HEK293T (cell line): ENCODE measurements around the gene HHLA2.

Experiments
- CTCF ChIA-PET: fragments of 350-600 bp; formaldehyde crosslinking; extraction: SDS; loops from one replicate; lab custom pipeline; 2021; ENCODE audit warnings: antibody characterized with exemption, inconsistent platforms; lab: Yijun Ruan, JAX
- POLR2A ChIA-PET: fragments of 350-600 bp; formaldehyde crosslinking; extraction: SDS; loops from one replicate; lab custom pipeline; 2020; ENCODE audit warnings: antibody characterized with exemption, inconsistent platforms; lab: Yijun Ruan, JAX
- DNase-seq: peaks from one replicate; pipeline ENCODE4 v3.0.0; 2012; ENCODE audit warnings: mixed read lengths; ENCODE audit errors: extremely low spot score
- ARNT ChIP-seq: fragments of 450-650 bp; IDR thresholded peaks from 2 replicates; pipeline ENCODE4 v1.6.1; 2017; ENCODE audit warnings: mild to moderate bottlenecking
- BHLHE40 ChIP-seq: fragments of 450-650 bp; IDR thresholded peaks from 2 replicates; pipeline ENCODE4 v1.6.1; 2016; ENCODE audit warnings: mild to moderate bottlenecking, moderate library complexity, borderline replicate concordance
- CTBP1 ChIP-seq: fragments of 450-650 bp; IDR thresholded peaks from 2 replicates; pipeline ENCODE4 v1.6.1; 2016; ENCODE audit warnings: borderline replicate concordance
- ELF4 ChIP-seq: fragments of 450-650 bp; IDR thresholded peaks from 2 replicates; pipeline ENCODE4 v1.6.1; 2017; ENCODE audit warnings: antibody characterized with exemption
- FOXA1 ChIP-seq: fragments of 450-650 bp; IDR thresholded peaks from 2 replicates; pipeline ENCODE4 v1.6.1; 2016; ENCODE audit warnings: mild to moderate bottlenecking
- FOXK2 ChIP-seq: fragments of 450-650 bp; IDR thresholded peaks from 2 replicates; pipeline ENCODE4 v1.6.1; 2016; ENCODE audit warnings: mild to moderate bottlenecking
- FOXM1 ChIP-seq: fragments of 450-650 bp; IDR thresholded peaks from 2 replicates; pipeline ENCODE4 v1.6.1; 2017; ENCODE audit warnings: mild to moderate bottlenecking, borderline replicate concordance
- HDGF ChIP-seq: fragments of 450-650 bp; IDR thresholded peaks from 2 replicates; pipeline ENCODE4 v1.6.1; 2017; ENCODE audit warnings: antibody characterized with exemption, borderline replicate concordance
- L3MBTL2 ChIP-seq: fragments of 450-650 bp; conservative IDR thresholded peaks from 2 replicates; pipeline ENCODE4 v1.6.1; 2016; ENCODE audit warnings: mild to moderate bottlenecking
- LEF1 ChIP-seq: fragments of 450-650 bp; IDR thresholded peaks from 2 replicates; pipeline ENCODE4 v1.6.1; 2017; ENCODE audit warnings: mild to moderate bottlenecking, borderline replicate concordance
- NFRKB ChIP-seq: fragments of 450-650 bp; IDR thresholded peaks from 2 replicates; pipeline ENCODE4 v1.6.1; 2016; ENCODE audit warnings: mild to moderate bottlenecking, moderate library complexity
- PKNOX1 ChIP-seq: fragments of 450-650 bp; IDR thresholded peaks from 2 replicates; pipeline ENCODE4 v1.6.1; 2016
- SP1 ChIP-seq: fragments of 450-650 bp; IDR thresholded peaks from 2 replicates; pipeline ENCODE4 v1.6.1; 2017
- SUZ12 ChIP-seq: fragments of 450-650 bp; IDR thresholded peaks from 2 replicates; pipeline ENCODE4 v1.6.1; 2016; ENCODE audit warnings: mild to moderate bottlenecking
- TARDBP ChIP-seq: fragments of 450-650 bp; IDR thresholded peaks from 2 replicates; pipeline ENCODE4 v1.6.1; 2016
- ZNF384 ChIP-seq: fragments of 450-650 bp; IDR thresholded peaks from 2 replicates; pipeline ENCODE4 v1.6.1; 2016

Gene HHLA2

GRCh38 chr3:108409800-108410178, 113.4 kb downstream of the HHLA2 start:
- no peak for TF ChIP-seq LEF1
- POLR2A ChIA-PET = no interaction called here
- DNase-seq = no peak
- CTCF ChIA-PET = no interaction called here

- POLR2A ChIA-PET = no interaction called here
- DNase-seq = no peak
- no peak for TF ChIP-seq NFRKB
- TF ChIP-seq CTBP1 = no peak
- no peak for TF ChIP-seq LEF1
- TF ChIP-seq FOXK2 = no peak
- no peak for TF ChIP-seq HDGF
- no peak for TF ChIP-seq FOXM1
- TF ChIP-seq BHLHE40 = no peak
- no peak for TF ChIP-seq SUZ12
- no peak for TF ChIP-seq FOXA1
- no peak for TF ChIP-seq ZNF384
- no peak for TF ChIP-seq ELF4
- no peak for TF ChIP-seq TARDBP
- no peak for TF ChIP-seq SP1
- no peak for TF ChIP-seq L3MBTL2
- TF ChIP-seq ARNT = no peak
- no peak for TF ChIP-seq PKNOX1
- CTCF ChIA-PET = no interaction called here
Measured at GRCh38 chr3:108410531-108410984, 114.2 kb downstream of the HHLA2 start.

- ChIA-PET POLR2A (no interaction called here), CTCF (no interaction called here)
- TF ChIP-seq NFRKB = no peak
- no peak for TF ChIP-seq SUZ12
- no peak for TF ChIP-seq L3MBTL2
- no peak for TF ChIP-seq BHLHE40
- TF ChIP-seq FOXA1 = no peak
- TF ChIP-seq PKNOX1 = no peak
- no peak for TF ChIP-seq ARNT
- no peak for TF ChIP-seq FOXM1
- TF ChIP-seq SP1 = no peak
- no peak for TF ChIP-seq LEF1
- TF ChIP-seq TARDBP = no peak
- no peak for TF ChIP-seq ELF4
- TF ChIP-seq CTBP1 = no peak
- no peak for TF ChIP-seq HDGF
- no peak for TF ChIP-seq ZNF384
- no peak for TF ChIP-seq FOXK2
- DNase-seq = no peak
Measured at GRCh38 chr3:108412121-108412750, 115.9 kb downstream of the HHLA2 start.

- POLR2A ChIA-PET = no interaction called here
- TF ChIP-seq ELF4 (no peak), FOXK2 (no peak), TARDBP (no peak), SP1 (no peak), ARNT (no peak), BHLHE40 (no peak), NFRKB (no peak), L3MBTL2 (no peak), LEF1 (no peak), PKNOX1 (no peak), FOXA1 (no peak)
- DNase-seq = no peak
- CTCF ChIA-PET = no interaction called here
Measured at GRCh38 chr3:108414007-108414406, 117.7 kb downstream of the HHLA2 start.

- TF ChIP-seq TARDBP (no peak), FOXM1 (no peak), BHLHE40 (no peak), SP1 (no peak), ZNF384 (no peak), SUZ12 (no peak), ARNT (no peak), PKNOX1 (no peak), NFRKB (no peak), LEF1 (no peak), CTBP1 (no peak), FOXA1 (no peak), FOXK2 (no peak), L3MBTL2 (no peak), HDGF (no peak)
- ChIA-PET CTCF (no interaction called here), POLR2A (no interaction called here)
- DNase-seq = no peak
Measured at GRCh38 chr3:108415661-108416060, 119.3 kb downstream of the HHLA2 start.
